HG02870 (cell line): ENCODE measurements around the gene TOX3.

Experiments used
- ATAC-seq: cut with Tn5 transposase; IDR thresholded peaks from one replicate; pipeline ENCODE4 v1.9.1; 2021; ENCODE audit warnings: mild to moderate bottlenecking, moderate library complexity; ENCODE audit not compliant: unreplicated experiment

Gene TOX3

GRCh38 chr16:52547004-52547833 is at the start of gene TOX3:
Gene TOX3 (minus strand): TSS chr16:52547143. CDS start chr16:52546723, 420 bp downstream.
- no peak for ATAC-seq

DNA sequence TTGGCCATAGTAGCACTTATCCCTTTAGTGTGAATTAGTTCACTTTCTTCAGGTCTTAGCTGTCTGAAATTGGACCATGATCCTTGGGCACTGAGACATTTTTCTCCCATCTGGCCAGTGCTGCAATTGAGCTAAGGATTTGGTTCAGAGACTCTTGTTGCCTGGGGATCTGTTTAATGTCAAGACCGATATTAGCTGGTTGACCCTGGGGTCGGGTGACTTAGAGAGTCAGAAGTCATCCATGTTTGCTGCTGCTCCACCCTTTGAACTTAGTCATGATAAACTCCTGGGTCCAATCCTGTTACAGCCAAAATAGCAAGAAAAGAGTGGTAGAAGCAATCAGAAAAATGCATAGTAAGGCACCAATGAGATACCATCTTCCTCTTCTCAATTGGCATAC is 45.8 kb upstream of the TOX3 start:
- ATAC-seq: no peak

GRCh38 chr16:52591934-52592592 is 45.1 kb upstream of the TOX3 start:
- ATAC-seq: no peak

GRCh38 chr16:52591471-52591870 is 44.5 kb upstream of the TOX3 start:
- no peak for ATAC-seq

DNA sequence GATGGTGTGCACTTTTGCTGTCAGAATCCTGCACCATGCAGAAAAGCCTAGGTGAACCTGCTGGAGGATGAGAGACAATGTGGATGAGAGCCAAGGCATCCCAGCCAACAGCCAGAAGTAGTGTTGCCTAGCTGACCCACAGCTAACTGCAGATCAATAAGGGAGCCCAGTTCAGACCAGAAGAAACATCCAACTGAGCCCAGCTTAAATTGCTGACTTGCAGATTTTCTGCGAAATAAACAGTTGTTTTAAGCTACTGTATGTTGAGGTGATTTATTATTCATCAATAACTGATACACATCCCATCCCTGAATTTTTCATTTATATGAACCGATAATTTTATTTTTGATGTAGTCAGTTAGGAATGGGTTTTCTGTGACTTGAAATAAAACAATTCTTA is 39.2 kb upstream of the TOX3 start:
- no peak for ATAC-seq

- no peak for ATAC-seq
These were observed 37.7 kb upstream of the TOX3 start for GRCh38 chr16:52584354-52585320.

- ATAC-seq: no peak
These were observed 34.6 kb upstream of the TOX3 start for GRCh38 chr16:52581530-52581929.

- no peak for ATAC-seq
These were observed 33.5 kb upstream of the TOX3 start for GRCh38 chr16:52580488-52580887.

- no peak for ATAC-seq
These were observed 32.0 kb upstream of the TOX3 start for GRCh38 chr16:52578829-52579498.

GRCh38 chr16:52578007-52578828 is 31.3 kb upstream of the TOX3 start:
- no peak for ATAC-seq

DNA sequence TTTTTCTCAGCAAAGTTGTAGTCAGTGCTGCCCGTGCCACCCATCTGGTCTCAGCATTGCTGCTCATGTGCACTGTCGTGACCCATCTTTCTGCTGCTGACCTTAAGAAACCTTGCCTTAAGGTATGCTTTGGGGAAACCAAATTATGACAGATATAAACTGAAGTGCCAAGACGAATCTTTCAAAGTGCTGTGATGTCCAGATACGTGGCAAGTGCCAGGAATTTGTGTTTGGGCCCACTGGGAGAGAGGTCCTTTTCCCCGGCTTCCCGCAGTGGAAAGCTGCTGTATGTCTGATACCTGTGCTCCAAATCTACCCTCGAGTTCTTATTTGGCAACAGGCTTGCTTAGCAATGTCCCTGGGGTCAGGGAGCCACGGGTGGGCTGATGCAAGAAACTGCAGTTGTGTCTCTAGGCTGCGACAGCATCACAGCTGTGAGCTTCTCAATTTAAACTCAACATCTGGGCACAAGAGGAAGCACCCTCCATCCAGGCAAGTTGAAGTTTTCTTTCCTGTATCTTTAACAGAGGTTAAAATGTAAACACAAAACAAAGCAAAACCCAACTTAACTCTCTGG is 30.3 kb upstream of the TOX3 start:
- ATAC-seq: no peak

DNA sequence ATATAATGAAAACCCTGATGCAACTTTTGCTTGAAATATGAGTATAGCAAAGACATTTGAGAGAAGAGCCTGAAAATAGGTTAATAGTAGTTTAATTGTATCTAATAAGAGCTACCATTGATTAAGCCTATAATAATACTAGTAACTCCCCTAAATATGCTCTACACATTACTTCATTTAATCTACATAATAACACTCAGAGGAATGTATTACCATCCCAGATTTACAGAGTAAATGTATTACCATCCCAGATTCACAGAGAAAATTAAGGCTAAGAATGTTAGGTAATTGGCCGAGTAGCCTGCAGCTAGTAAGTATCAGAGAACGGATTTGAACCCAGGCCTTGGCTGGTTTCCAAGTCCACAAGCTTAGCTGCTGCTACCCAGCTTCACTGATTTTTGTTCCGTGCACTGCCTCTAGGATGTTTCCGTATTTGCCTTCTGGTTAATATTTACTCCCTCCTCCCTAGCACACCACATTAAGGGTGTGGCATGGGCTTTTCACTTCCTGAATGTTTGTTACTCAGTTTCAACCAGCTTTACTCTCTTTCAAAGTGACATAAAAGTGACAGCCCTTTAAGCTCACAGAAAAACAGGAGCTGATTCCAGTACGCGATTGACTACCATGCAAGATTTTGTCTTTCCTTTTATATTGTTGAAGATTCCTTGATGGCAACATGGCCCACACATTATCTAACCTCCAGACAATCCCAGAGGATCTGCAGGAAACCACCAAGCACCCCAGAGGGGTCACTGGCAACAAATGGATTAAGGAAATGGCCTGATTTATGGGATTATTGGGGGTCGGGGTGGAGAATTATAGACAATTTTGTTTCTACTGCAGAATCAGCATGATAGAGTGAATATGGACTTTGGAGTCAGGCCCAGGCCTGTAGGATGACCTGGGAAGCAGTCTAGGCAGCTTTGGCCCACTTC is 26.7 kb upstream of the TOX3 start:
- no peak for ATAC-seq

GRCh38 chr16:52572656-52573055 is 25.7 kb upstream of the TOX3 start:
- no peak for ATAC-seq

- ATAC-seq: no peak
These were observed 23.6 kb upstream of the TOX3 start for GRCh38 chr16:52570495-52571091.

DNA sequence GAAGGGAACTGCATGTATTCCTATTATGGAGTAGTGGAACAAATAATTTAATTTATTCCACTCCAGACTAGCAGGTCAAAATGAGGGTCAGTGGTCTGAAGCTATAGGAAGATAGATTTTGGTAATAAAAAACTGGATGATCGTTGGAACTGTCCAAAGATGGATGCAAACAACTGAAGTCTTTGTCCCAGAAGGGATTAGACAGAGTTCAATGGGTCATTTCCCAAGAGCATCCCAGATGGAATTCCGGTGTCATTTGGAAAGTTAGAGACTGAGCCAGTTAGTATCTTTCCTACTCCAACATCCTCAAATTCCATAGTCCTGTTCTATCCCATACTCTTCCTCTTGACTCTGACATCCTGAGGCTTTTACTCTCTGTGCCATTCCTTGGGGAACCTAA is 22.8 kb upstream of the TOX3 start:
- no peak for ATAC-seq

DNA sequence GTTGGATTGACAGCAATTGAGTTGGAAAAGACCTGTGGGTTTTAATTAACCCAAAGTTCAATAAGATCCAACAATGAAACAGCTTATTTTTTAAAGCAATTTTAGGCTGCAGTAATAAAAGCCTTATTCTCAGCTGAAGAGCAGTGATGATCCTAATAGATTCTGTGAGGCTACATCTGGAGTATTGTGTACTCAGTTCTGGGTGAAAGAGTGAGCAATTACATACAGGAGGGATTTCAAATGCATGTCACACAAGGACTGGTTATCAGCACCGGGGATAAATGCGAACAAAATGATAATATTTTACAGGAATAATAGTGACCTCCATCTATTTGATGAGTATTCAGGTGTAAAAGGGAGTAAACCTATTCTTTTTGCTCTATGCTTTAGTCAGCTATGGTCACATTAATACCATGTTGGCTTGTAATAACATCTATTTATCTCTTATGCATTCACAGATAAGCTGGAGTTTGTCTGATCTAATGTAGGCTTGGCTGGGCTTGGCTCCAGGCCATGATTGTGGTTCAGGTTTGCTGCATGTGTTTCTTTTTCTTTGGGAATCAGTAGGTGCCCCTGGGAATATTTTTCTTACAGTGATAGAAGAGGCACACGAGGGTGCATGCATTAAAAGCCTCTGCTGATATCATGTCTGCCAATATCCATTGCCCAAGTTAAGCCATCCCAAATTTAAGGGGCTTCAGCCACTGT is 22.2 kb upstream of the TOX3 start:
- ATAC-seq: no peak

GRCh38 chr16:52568495-52568894 is 21.6 kb upstream of the TOX3 start:
- no peak for ATAC-seq
